Trophoblast cell (in vitro differentiated cells and primary cell): ENCODE measurements around the gene FTO.

Experiments used
- DNase-seq, 2 donors: peaks; one replicate each; pipeline ENCODE4 v3.0.0-alpha.2; 2016
- H2AFZ ChIP-seq: 2 replicates; pipeline ENCODE4 v1.6.1; 2013; ENCODE audit warnings: low read length, moderate library complexity, mild to moderate bottlenecking; ENCODE audit not compliant: insufficient read depth, poor library complexity
- H2AK5ac ChIP-seq: 2 replicates; pipeline ENCODE4 v1.6.1; 2013; ENCODE audit warnings: mild to moderate bottlenecking, low read length
- H2BK120ac ChIP-seq: 2 replicates; pipeline ENCODE4 v1.6.1; 2013; ENCODE audit warnings: low read length, mild to moderate bottlenecking, moderate library complexity; ENCODE audit not compliant: insufficient read depth, poor library complexity
- H2BK12ac ChIP-seq: 2 replicates; pipeline ENCODE4 v1.6.1; 2013; ENCODE audit warnings: mild to moderate bottlenecking, low read length, moderate library complexity
- H2BK5ac ChIP-seq: 2 replicates; pipeline ENCODE4 v1.6.1; 2013; ENCODE audit warnings: low read length, low read depth, moderate library complexity, mild to moderate bottlenecking; ENCODE audit not compliant: poor library complexity
- H3K14ac ChIP-seq: 2 replicates; pipeline ENCODE4 v1.6.1; 2013; ENCODE audit warnings: mild to moderate bottlenecking, low read length
- H3K18ac ChIP-seq: 2 replicates; pipeline ENCODE4 v1.6.1; 2013; ENCODE audit warnings: mild to moderate bottlenecking, low read length
- H3K23ac ChIP-seq: 2 replicates; pipeline ENCODE4 v1.6.1; 2013; ENCODE audit warnings: low read length
- H3K27ac ChIP-seq: 2 replicates; pipeline ENCODE4 v1.5.1; 2013; ENCODE audit warnings: low read depth, mild to moderate bottlenecking, inconsistent platforms, low read length, moderate library complexity
- H3K27me3 ChIP-seq: 2 replicates; pipeline ENCODE4 v1.6.1; 2013; ENCODE audit warnings: inconsistent platforms, mild to moderate bottlenecking, low read length, moderate library complexity; ENCODE audit not compliant: insufficient read depth
- H3K36me3 ChIP-seq, 2 experiments: 1 replicate in 1 of 2; 2 replicates in 1 of 2; pipeline ENCODE4 v1.6.1; 2013; ENCODE audit warnings: low read length in 2 of 2, mild to moderate bottlenecking in 2 of 2, moderate library complexity in 1 of 2; ENCODE audit not compliant: insufficient read depth in 2 of 2, control insufficient read depth in 1 of 2
- H3K4ac ChIP-seq: 2 replicates; pipeline ENCODE4 v1.6.1; 2013; ENCODE audit warnings: low read depth, mild to moderate bottlenecking, low read length, moderate library complexity
- H3K4me1 ChIP-seq, 2 experiments: 1 replicate in 1 of 2; 2 replicates in 1 of 2; pipeline ENCODE4 v1.6.1; 2013; ENCODE audit warnings: low read length in 2 of 2, mild to moderate bottlenecking in 2 of 2, moderate library complexity in 1 of 2; ENCODE audit not compliant: insufficient read depth in 2 of 2, control insufficient read depth in 1 of 2
- H3K4me2 ChIP-seq: 2 replicates; pipeline ENCODE4 v1.6.1; 2013; ENCODE audit warnings: inconsistent platforms, mild to moderate bottlenecking, low read length, moderate library complexity
- H3K4me3 ChIP-seq: 2 replicates; pipeline ENCODE4 v1.5.1; 2013; ENCODE audit warnings: mild to moderate bottlenecking, low read depth, low read length, inconsistent platforms
- H3K79me1 ChIP-seq: one replicate; pipeline ENCODE4 v1.6.1; 2013; ENCODE audit warnings: low read length
- H3K79me2 ChIP-seq: 2 replicates; pipeline ENCODE4 v1.6.1; 2013; ENCODE audit warnings: low read length, mild to moderate bottlenecking; ENCODE audit not compliant: control insufficient read depth, insufficient read depth, poor library complexity
- H3K9ac ChIP-seq: 2 replicates; pipeline ENCODE4 v1.6.1; 2013; ENCODE audit warnings: mild to moderate bottlenecking, low read length
- H3K9me3 ChIP-seq: 2 replicates; pipeline ENCODE4 v1.6.1; 2013; ENCODE audit warnings: low read depth, mild to moderate bottlenecking, control low read depth, inconsistent platforms, low read length; ENCODE audit not compliant: insufficient read depth
- H4K12ac ChIP-seq: 2 replicates; pipeline ENCODE4 v1.6.1; 2013; ENCODE audit warnings: low read depth, mild to moderate bottlenecking, low read length, moderate library complexity
- H4K8ac ChIP-seq: 2 replicates; pipeline ENCODE4 v1.6.1; 2013; ENCODE audit warnings: low read depth, mild to moderate bottlenecking, low read length, moderate library complexity
- H4K91ac ChIP-seq: one replicate; pipeline ENCODE4 v1.6.1; 2013; ENCODE audit warnings: low read depth, mild to moderate bottlenecking, low read length, moderate library complexity
- WGBS: extraction: QIAGEN DNeasy Blood & Tissue Kit; methylation state at CpG from one replicate; pipeline ENCODE4 v1.1.7; 2013; ENCODE audit warnings: missing lambda C conversion rate; ENCODE audit not compliant: insufficient read length, insufficient coverage; ENCODE audit errors: extremely low coverage; 5-methylcytosine and 5-hydroxymethylcytosine counted together

Gene FTO

GRCh38 chr16:53900667-53901066 lies 196.7 kb downstream of the FTO start:
- no peaks in the 10 kb centered on the region for H3K27me3 ChIP-seq
- H3K9ac ChIP-seq, result no peak overlapping the region
- DNase-seq, result no peak
- H3K27ac ChIP-seq, result no peak overlapping the region
- H2AFZ ChIP-seq, result no peak overlapping the region
- H4K12ac ChIP-seq, result no peak overlapping the region
- no peaks in the 10 kb centered on the region for H3K4me1 ChIP-seq
- no peak overlapping the region for H3K4me3 ChIP-seq
- no peak overlapping the region for H3K18ac ChIP-seq
- no peak overlapping the region for H2BK5ac ChIP-seq
- H3K23ac ChIP-seq, result no peak overlapping the region
- no peak overlapping the region for H3K4me2 ChIP-seq
- no peak overlapping the region for H3K4ac ChIP-seq
- H3K9me3 ChIP-seq, result no peaks in the 10 kb centered on the region
- no peak overlapping the region for H2BK12ac ChIP-seq
- H4K8ac ChIP-seq, result no peak overlapping the region
- no peak overlapping the region for H2BK120ac ChIP-seq
- H3K14ac ChIP-seq, result no peak overlapping the region
- no peaks in the 10 kb centered on the region for H3K79me2 ChIP-seq
- no peaks in the 10 kb centered on the region for H3K79me1 ChIP-seq
- WGBS, result no CpG with 5 or more reads among the region's 4 CpGs
- H2AK5ac ChIP-seq, result no peak overlapping the region
- H4K91ac ChIP-seq, result no peak overlapping the region
- no peaks in the 10 kb centered on the region for H3K36me3 ChIP-seq

- H3K27me3 ChIP-seq, result no peaks in the 10 kb centered on the region
- H3K4me1 ChIP-seq, result no peaks in the 10 kb centered on the region
- no peak overlapping the region for H3K4me2 ChIP-seq
- H3K23ac ChIP-seq, result no peak overlapping the region
- DNase-seq, result no peak
- H3K14ac ChIP-seq, result no peak overlapping the region
- no peaks in the 10 kb centered on the region for H3K9me3 ChIP-seq
- H2AK5ac ChIP-seq, result no peak overlapping the region
- no peak overlapping the region for H4K8ac ChIP-seq
- no peak overlapping the region for H3K9ac ChIP-seq
- no peak overlapping the region for H4K91ac ChIP-seq
- WGBS, result no CpG with 5 or more reads among the region's 2 CpGs
- no peak overlapping the region for H2AFZ ChIP-seq
- H2BK12ac ChIP-seq, result no peak overlapping the region
- H3K4ac ChIP-seq, result no peak overlapping the region
- H3K4me3 ChIP-seq, result no peak overlapping the region
- H3K36me3 ChIP-seq, result no peaks in the 10 kb centered on the region
- H3K27ac ChIP-seq, result no peak overlapping the region
- H3K18ac ChIP-seq, result no peak overlapping the region
- no peaks in the 10 kb centered on the region for H3K79me2 ChIP-seq
- no peaks in the 10 kb centered on the region for H3K79me1 ChIP-seq
- no peak overlapping the region for H2BK120ac ChIP-seq
- H4K12ac ChIP-seq, result no peak overlapping the region
- H2BK5ac ChIP-seq, result no peak overlapping the region
These were observed 197.5 kb downstream of the FTO start for GRCh38 chr16:53901408-53901807.

GRCh38 chr16:53904533-53904932 lies 200.6 kb downstream of the FTO start:
- no peak overlapping the region for H3K27ac ChIP-seq
- H3K4me1 ChIP-seq, result no peaks in the 10 kb centered on the region
- H3K4me3 ChIP-seq, result no peak overlapping the region
- no peak overlapping the region for H3K14ac ChIP-seq
- no peak overlapping the region for H3K4me2 ChIP-seq
- H4K12ac ChIP-seq, result no peak overlapping the region
- no peak overlapping the region for H3K9ac ChIP-seq
- DNase-seq, result no peak
- WGBS, result no CpG with 5 or more reads among the region's 6 CpGs
- H2BK120ac ChIP-seq, result no peak overlapping the region
- no peaks in the 10 kb centered on the region for H3K36me3 ChIP-seq
- no peak overlapping the region for H2BK12ac ChIP-seq
- no peaks in the 10 kb centered on the region for H3K79me1 ChIP-seq
- no peak overlapping the region for H3K23ac ChIP-seq
- H3K27me3 ChIP-seq, result no peaks in the 10 kb centered on the region
- no peak overlapping the region for H3K18ac ChIP-seq
- H4K91ac ChIP-seq, result no peak overlapping the region
- H2AFZ ChIP-seq, result no peak overlapping the region
- H3K9me3 ChIP-seq, result no peaks in the 10 kb centered on the region
- no peak overlapping the region for H4K8ac ChIP-seq
- H3K4ac ChIP-seq, result no peak overlapping the region
- H3K79me2 ChIP-seq, result no peaks in the 10 kb centered on the region
- H2BK5ac ChIP-seq, result no peak overlapping the region
- H2AK5ac ChIP-seq, result no peak overlapping the region

GRCh38 chr16:53905028-53905427 lies 201.1 kb downstream of the FTO start:
- no peaks in the 10 kb centered on the region for H3K4me1 ChIP-seq
- no peaks in the 10 kb centered on the region for H3K27me3 ChIP-seq
- H2BK12ac ChIP-seq, result no peak overlapping the region
- no peak overlapping the region for H3K23ac ChIP-seq
- no peak overlapping the region for H4K91ac ChIP-seq
- no peak overlapping the region for H2AK5ac ChIP-seq
- no peak overlapping the region for H3K27ac ChIP-seq
- no peaks in the 10 kb centered on the region for H3K79me1 ChIP-seq
- no peak overlapping the region for H3K4me2 ChIP-seq
- no peak overlapping the region for H4K12ac ChIP-seq
- no peaks in the 10 kb centered on the region for H3K36me3 ChIP-seq
- H3K4ac ChIP-seq, result no peak overlapping the region
- no peaks in the 10 kb centered on the region for H3K9me3 ChIP-seq
- no peak overlapping the region for H3K9ac ChIP-seq
- H4K8ac ChIP-seq, result no peak overlapping the region
- no peak overlapping the region for H2AFZ ChIP-seq
- no peak overlapping the region for H3K4me3 ChIP-seq
- H3K18ac ChIP-seq, result no peak overlapping the region
- no peak overlapping the region for H3K14ac ChIP-seq
- no peak overlapping the region for H2BK120ac ChIP-seq
- H3K79me2 ChIP-seq, result no peaks in the 10 kb centered on the region
- DNase-seq, result no peak
- no peak overlapping the region for H2BK5ac ChIP-seq
